Measurements from ENCODE around the gene ACP7. TPM values are rescaled to one million over a fixed set of nuclear protein-coding genes. Genes with fewer than 3 reads are reported as not detected.
A peak's percentile ranks its signal among the peaks of the same experiment; 100 is the strongest.

The ACP7 gene
- total RNA-seq, 4 donors from 2014 or later = not detected

- no peak for DNase-seq (ENCODE audit: low spot score)
- TF ChIP-seq, protein P1, sequence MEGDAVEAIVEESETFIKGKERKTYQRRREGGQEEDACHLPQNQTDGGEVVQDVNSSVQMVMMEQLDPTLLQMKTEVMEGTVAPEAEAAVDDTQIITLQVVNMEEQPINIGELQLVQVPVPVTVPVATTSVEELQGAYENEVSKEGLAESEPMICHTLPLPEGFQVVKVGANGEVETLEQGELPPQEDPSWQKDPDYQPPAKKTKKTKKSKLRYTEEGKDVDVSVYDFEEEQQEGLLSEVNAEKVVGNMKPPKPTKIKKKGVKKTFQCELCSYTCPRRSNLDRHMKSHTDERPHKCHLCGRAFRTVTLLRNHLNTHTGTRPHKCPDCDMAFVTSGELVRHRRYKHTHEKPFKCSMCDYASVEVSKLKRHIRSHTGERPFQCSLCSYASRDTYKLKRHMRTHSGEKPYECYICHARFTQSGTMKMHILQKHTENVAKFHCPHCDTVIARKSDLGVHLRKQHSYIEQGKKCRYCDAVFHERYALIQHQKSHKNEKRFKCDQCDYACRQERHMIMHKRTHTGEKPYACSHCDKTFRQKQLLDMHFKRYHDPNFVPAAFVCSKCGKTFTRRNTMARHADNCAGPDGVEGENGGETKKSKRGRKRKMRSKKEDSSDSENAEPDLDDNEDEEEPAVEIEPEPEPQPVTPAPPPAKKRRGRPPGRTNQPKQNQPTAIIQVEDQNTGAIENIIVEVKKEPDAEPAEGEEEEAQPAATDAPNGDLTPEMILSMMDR (IDR thresholded peaks at IDR 0.05) = no peak
- ATAC-seq (ENCODE audit: low FRiP score) = peak; percentile 11
Measured at GRCh38 chr19:39156326-39157230, 72.4 kb downstream of the ACP7 start.

GRCh38 chr19:39157275-39157996 lies 73.3 kb downstream of the ACP7 start:
- TF ChIP-seq, protein P1 (IDR thresholded peaks at IDR 0.05) = no peak
- DNase-seq (ENCODE audit: low spot score) (no peak), ATAC-seq (ENCODE audit: low FRiP score) (no peak)

DNA sequence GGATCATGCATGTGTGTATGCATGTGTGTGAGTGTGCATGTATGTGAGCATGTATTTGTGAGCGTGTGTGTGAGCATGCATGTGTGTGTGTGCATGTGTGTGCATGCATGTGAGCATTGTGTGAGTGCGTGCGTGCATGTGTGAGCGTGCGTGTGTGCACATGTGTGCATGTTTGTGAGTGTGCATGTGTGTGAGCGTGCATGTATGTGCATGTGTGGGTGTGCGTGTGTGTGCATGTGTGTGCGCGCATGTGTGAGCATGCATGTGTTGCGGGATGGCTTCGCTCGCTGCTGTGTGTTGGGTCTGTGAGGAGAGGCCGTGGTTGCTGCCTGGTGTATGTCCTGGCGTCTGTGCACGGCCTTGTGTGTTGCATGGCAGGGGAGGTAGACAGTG lies 73.8 kb downstream of the ACP7 start:
- no peak for ATAC-seq (ENCODE audit: low FRiP score)
- TF ChIP-seq, protein P1 (IDR thresholded peaks at IDR 0.05) = no peak
- DNase-seq (ENCODE audit: low spot score) = no peak

- ATAC-seq (ENCODE audit: low FRiP score) (no peak), DNase-seq (ENCODE audit: low spot score) (no peak)
- TF ChIP-seq, protein P1 (IDR thresholded peaks at IDR 0.05) = no peak
Measured at GRCh38 chr19:39158646-39159260, 74.6 kb downstream of the ACP7 start.

- TF ChIP-seq, protein P1 (IDR thresholded peaks at IDR 0.05) = no peak
- DNase-seq (ENCODE audit: low spot score) (no peak), ATAC-seq (ENCODE audit: low FRiP score) (peak; percentile 73)
Measured at GRCh38 chr19:39160523-39160861, 76.3 kb downstream of the ACP7 start.

Other genes with a start within 250 kb of the ACP7 start
- 100 to 1,000 TPM; 138 to 180 (median 169) TPM for gene HNRNPL, start 234.4 kb upstream of the ACP7 start, total RNA-seq
- gene RINL, start 206.1 kb upstream of the ACP7 start, total RNA-seq = 10 to 100 TPM in 1 of 4 donors, 1 to 10 TPM in 3; 5.3 to 10.4 (median 7.1) TPM
- 100 to 1,000 TPM in 1 of 4 donors, 10 to 100 TPM in 3; 59.6 to 115 (median 74.5) TPM for gene SIRT2, start 184.8 kb upstream of the ACP7 start, total RNA-seq
- gene NFKBIB, start 184.4 kb upstream of the ACP7 start, total RNA-seq = 10 to 100 TPM; 19.6 to 30.9 (median 22.7) TPM
- gene CCER2, start 172.2 kb upstream of the ACP7 start, total RNA-seq = under 1 TPM in 2 of 4 donors, not detected in 2; 0.50 to 0.84 TPM
- 10 to 100 TPM in 3 of 4 donors, 1 to 10 TPM in 1; 9.7 to 14.8 (median 11.8) TPM for gene SARS2, start 153.6 kb upstream of the ACP7 start, total RNA-seq
- gene MRPS12, start 153.4 kb upstream of the ACP7 start, total RNA-seq = 10 to 100 TPM; 27.3 to 46.0 (median 37.7) TPM
- gene FBXO17, start 108.6 kb upstream of the ACP7 start, total RNA-seq = 10 to 100 TPM; 31.2 to 43.6 (median 38.2) TPM
- 10 to 100 TPM in 1 of 4 donors, 1 to 10 TPM in 3; 3.2 to 14.6 (median 7.6) TPM for gene FBXO27, start 51.8 kb upstream of the ACP7 start, total RNA-seq
- 1 to 10 TPM; 4.6 to 9.8 (median 6.3) TPM for gene PAK4, start 41.4 kb downstream of the ACP7 start, total RNA-seq
- under 1 TPM in 1 of 4 donors, not detected in 3; 0.46 TPM for gene NCCRP1, start 112.6 kb downstream of the ACP7 start, total RNA-seq
- gene SYCN, start 119.9 kb downstream of the ACP7 start, total RNA-seq = not detected
- gene IFNL3, start 160.6 kb downstream of the ACP7 start, total RNA-seq = not detected
- gene IFNL4, start 164.5 kb downstream of the ACP7 start, total RNA-seq = not detected
- gene IFNL2, start 184.0 kb downstream of the ACP7 start, total RNA-seq = not detected
- gene IFNL1, start 212.0 kb downstream of the ACP7 start, total RNA-seq = not detected
- gene LRFN1, start 236.5 kb downstream of the ACP7 start, total RNA-seq = 1 to 10 TPM in 2 of 4 donors, under 1 TPM in 2; 0.63 to 1.4 (median 1.0) TPM